HEK293 (cell line): ENCODE measurements around the gene RB1.

ENCODE experiments used
- CTCF ChIA-PET: fragments of 350-600 bp; formaldehyde crosslinking; extraction: SDS; loops from one replicate; lab custom pipeline; 2021; ENCODE audit warnings: antibody characterized with exemption; lab: Yijun Ruan, JAX
- POLR2A ChIA-PET: fragments of 300-600 bp; formaldehyde crosslinking; extraction: SDS; loops from one replicate; lab custom pipeline; 2020; ENCODE audit warnings: antibody characterized with exemption, inconsistent platforms; lab: Yijun Ruan, JAX
- H3K27ac ChIP-seq: fragments of 200-500 bp; sonication (Bioruptor generic); 2 replicates; pipeline ENCODE4 v1.5.1; 2014; ENCODE audit warnings: low read depth, low read length, control low read depth, inconsistent platforms; ENCODE audit errors: extremely low read depth
- H3K36me3 ChIP-seq, 2 experiments: fragments of 200-500 bp in 1 of 2; sonication (Bioruptor generic) in 1 of 2; 1 replicate in 1 of 2; 2 replicates in 1 of 2; pipeline ENCODE4 v1.5.1; 2014 to 2017; ENCODE audit warnings: inconsistent platforms in 2 of 2, low read length in 2 of 2; ENCODE audit not compliant: control insufficient read depth in 2 of 2, insufficient read depth in 1 of 2
- H3K4me1 ChIP-seq: fragments of 200-500 bp; sonication (Bioruptor generic); 2 replicates; pipeline ENCODE4 v1.5.1; 2014; ENCODE audit warnings: mild to moderate bottlenecking, low read length, inconsistent platforms; ENCODE audit not compliant: control insufficient read depth, insufficient read depth
- H3K4me3 ChIP-seq: 2 replicates; pipeline ENCODE4 v1.5.1; 2011; ENCODE audit warnings: low read depth, mild to moderate bottlenecking, control low read depth, low read length, moderate library complexity
- H3K9me3 ChIP-seq: fragments of 200-500 bp; sonication (Bioruptor generic); 2 replicates; pipeline ENCODE4 v1.5.1; 2014; ENCODE audit warnings: low read depth, low read length, inconsistent platforms; ENCODE audit not compliant: control insufficient read depth, insufficient read depth
- AEBP2 ChIP-seq: fragments of 450-650 bp; formaldehyde crosslinking; IDR thresholded peaks from 2 replicates; pipeline ENCODE4 v1.5.1; 2016; ENCODE audit warnings: missing biosample characterization, missing genetic modification characterization, borderline replicate concordance
- GFI1B ChIP-seq: fragments of 450-650 bp; formaldehyde crosslinking; IDR thresholded peaks from 2 replicates; pipeline ENCODE4 v1.5.1; 2016; ENCODE audit warnings: missing biosample characterization, missing genetic modification characterization
- GLI2 ChIP-seq: fragments of 450-650 bp; formaldehyde crosslinking; IDR thresholded peaks from 2 replicates; pipeline ENCODE4; 2017; ENCODE audit warnings: missing biosample characterization, missing genetic modification characterization, low read depth, borderline replicate concordance
- KLF1 ChIP-seq: fragments of 450-650 bp; formaldehyde crosslinking; IDR thresholded peaks from 2 replicates; pipeline ENCODE4 v1.5.1; 2016; ENCODE audit warnings: missing biosample characterization, missing genetic modification characterization
- OVOL3 ChIP-seq: fragments of 450-650 bp; formaldehyde crosslinking; IDR thresholded peaks from 2 replicates; pipeline ENCODE4 v1.5.1; 2016; ENCODE audit warnings: missing biosample characterization, missing genetic modification characterization
- SCRT1 ChIP-seq: fragments of 450-650 bp; formaldehyde crosslinking; IDR thresholded peaks from 2 replicates; pipeline ENCODE4 v1.5.1; 2016; ENCODE audit warnings: missing biosample characterization, missing genetic modification characterization, borderline replicate concordance
- YY2 ChIP-seq: fragments of 450-650 bp; formaldehyde crosslinking; IDR thresholded peaks from 2 replicates; pipeline ENCODE4 v1.5.1; 2016; ENCODE audit warnings: missing biosample characterization, missing genetic modification characterization
- ZBTB1 ChIP-seq: fragments of 450-650 bp; formaldehyde crosslinking; IDR thresholded peaks from 2 replicates; pipeline ENCODE4 v1.5.1; 2016; ENCODE audit warnings: missing biosample characterization, missing genetic modification characterization
- ZBTB20 ChIP-seq: fragments of 450-650 bp; formaldehyde crosslinking; IDR thresholded peaks from 2 replicates; pipeline ENCODE4 v1.5.1; 2016; ENCODE audit warnings: missing biosample characterization, missing genetic modification characterization
- ZBTB48 ChIP-seq: fragments of 450-650 bp; formaldehyde crosslinking; IDR thresholded peaks from 2 replicates; pipeline ENCODE4 v1.5.1; 2016; ENCODE audit warnings: missing biosample characterization, missing genetic modification characterization
- ZFP69B ChIP-seq: fragments of 450-650 bp; formaldehyde crosslinking; IDR thresholded peaks from 2 replicates; pipeline ENCODE4 v1.5.1; 2016; ENCODE audit warnings: missing biosample characterization, missing genetic modification characterization
- ZNF10 ChIP-seq: fragments of 450-650 bp; formaldehyde crosslinking; IDR thresholded peaks from 2 replicates; pipeline ENCODE4 v1.5.1; 2017; ENCODE audit warnings: missing biosample characterization, missing genetic modification characterization
- ZNF169 ChIP-seq: fragments of 450-650 bp; formaldehyde crosslinking; IDR thresholded peaks from 2 replicates; pipeline ENCODE4 v1.5.1; 2016; ENCODE audit warnings: missing biosample characterization, missing genetic modification characterization
- ZNF202 ChIP-seq: fragments of 450-650 bp; formaldehyde crosslinking; IDR thresholded peaks from 2 replicates; pipeline ENCODE4 v1.5.1; 2016; ENCODE audit warnings: missing biosample characterization, missing genetic modification characterization, borderline replicate concordance
- ZNF221 ChIP-seq: fragments of 450-650 bp; formaldehyde crosslinking; IDR thresholded peaks from 2 replicates; pipeline ENCODE4 v1.5.1; 2017; ENCODE audit warnings: missing biosample characterization, missing genetic modification characterization, borderline replicate concordance
- ZNF23 ChIP-seq: fragments of 450-650 bp; formaldehyde crosslinking; IDR thresholded peaks from 2 replicates; pipeline ENCODE4 v1.5.1; 2016; ENCODE audit warnings: missing biosample characterization, missing genetic modification characterization, borderline replicate concordance
- ZNF266 ChIP-seq: fragments of 450-650 bp; formaldehyde crosslinking; IDR thresholded peaks from 2 replicates; pipeline ENCODE4 v1.5.1; 2016; ENCODE audit warnings: missing biosample characterization, missing genetic modification characterization, low read depth
- ZNF292 ChIP-seq: fragments of 450-650 bp; formaldehyde crosslinking; IDR thresholded peaks from 2 replicates; pipeline ENCODE4 v1.5.1; 2016; ENCODE audit warnings: low read depth, missing biosample characterization, missing genetic modification characterization, borderline replicate concordance
- ZNF302 ChIP-seq: fragments of 450-650 bp; formaldehyde crosslinking; IDR thresholded peaks from 2 replicates; pipeline ENCODE4 v1.5.1; 2016; ENCODE audit warnings: missing biosample characterization, missing genetic modification characterization, low read depth
- ZNF311 ChIP-seq: fragments of 450-650 bp; formaldehyde crosslinking; IDR thresholded peaks from 2 replicates; pipeline ENCODE4 v1.5.1; 2017; ENCODE audit warnings: missing biosample characterization, missing genetic modification characterization, borderline replicate concordance
- ZNF518A ChIP-seq: fragments of 450-650 bp; formaldehyde crosslinking; conservative IDR thresholded peaks from 2 replicates; pipeline ENCODE4 v1.5.1; 2016; ENCODE audit warnings: low read depth, missing biosample characterization, missing genetic modification characterization
- ZNF521 ChIP-seq: fragments of 450-650 bp; formaldehyde crosslinking; IDR thresholded peaks from 2 replicates; pipeline ENCODE4 v1.5.1; 2017; ENCODE audit warnings: missing biosample characterization, mild to moderate bottlenecking, missing genetic modification characterization
- ZNF530 ChIP-seq: fragments of 450-650 bp; formaldehyde crosslinking; IDR thresholded peaks from 2 replicates; pipeline ENCODE4 v1.5.1; 2016; ENCODE audit warnings: low read depth, missing biosample characterization, missing genetic modification characterization
- ZNF560 ChIP-seq: fragments of 450-650 bp; formaldehyde crosslinking; IDR thresholded peaks from 2 replicates; pipeline ENCODE4 v1.5.1; 2017; ENCODE audit warnings: missing biosample characterization, missing genetic modification characterization, borderline replicate concordance
- ZNF645 ChIP-seq: fragments of 450-650 bp; formaldehyde crosslinking; IDR thresholded peaks from 2 replicates; pipeline ENCODE4; 2016; ENCODE audit warnings: missing biosample characterization, missing genetic modification characterization
- ZNF660 ChIP-seq: fragments of 450-650 bp; IDR thresholded peaks from 2 replicates; pipeline ENCODE4 v1.5.1; 2018; ENCODE audit warnings: missing biosample characterization, mild to moderate bottlenecking, missing genetic modification characterization
- ZNF664 ChIP-seq: fragments of 450-650 bp; formaldehyde crosslinking; IDR thresholded peaks from 2 replicates; pipeline ENCODE4 v1.5.1; 2016; ENCODE audit warnings: missing biosample characterization, missing genetic modification characterization
- ZNF692 ChIP-seq: fragments of 450-650 bp; formaldehyde crosslinking; IDR thresholded peaks from 2 replicates; pipeline ENCODE4 v1.5.1; 2016; ENCODE audit warnings: missing biosample characterization, missing genetic modification characterization
- ZNF701 ChIP-seq: fragments of 450-650 bp; formaldehyde crosslinking; IDR thresholded peaks from 2 replicates; pipeline ENCODE4 v1.5.1; 2016; ENCODE audit warnings: missing biosample characterization, missing genetic modification characterization

The RB1 gene

GRCh38 chr13:48263196-48263595 lies 40.4 kb upstream of the RB1 start:
- Histone ChIP-seq H3K4me3 (no peak overlapping the region), H3K27ac (no peak overlapping the region), H3K9me3 (no peaks in the 10 kb centered on the region), H3K36me3 (peaks cover 18 to 49% of the 10 kb centered on the region in 2 experiments), H3K4me1 (peaks cover 6% of the 10 kb centered on the region; the same call in 1 of the 2 replicates)
- TF ChIP-seq ZBTB48 (tag by site-specific recombination) (no peak), ZNF302 (no peak), ZFP69B (no peak), ZNF660 (tag by site-specific recombination) (no peak), ZBTB20 (tag by site-specific recombination) (no peak), ZNF23 (tag by site-specific recombination) (no peak), ZNF10 (no peak), ZNF664 (tag by site-specific recombination) (no peak), ZNF521 (tag by site-specific recombination) (no peak), YY2 (tag by site-specific recombination) (no peak), ZNF169 (no peak), GLI2 (tag by site-specific recombination) (no peak)
- CTCF ChIA-PET = interaction anchor here (0.7 kb wide), 1 partner anchor 1269 kb away, joined by 3 read pairs; no protein-coding TSS in a partner anchor
- POLR2A ChIA-PET = no interaction called here

- peaks cover 6% of the 10 kb centered on the region; the same call in 1 of the 2 replicates for H3K4me1 ChIP-seq
- H3K36me3 ChIP-seq = peaks cover 20 to 41% of the 10 kb centered on the region in 2 experiments
- H3K27ac ChIP-seq = no peak overlapping the region
- POLR2A ChIA-PET = no interaction called here
- H3K4me3 ChIP-seq = no peak overlapping the region
- H3K9me3 ChIP-seq = no peaks in the 10 kb centered on the region
- CTCF ChIA-PET = no interaction called here
- TF ChIP-seq ZNF266 (tag by site-specific recombination) (no peak), ZNF701 (no peak), ZNF518A (tag by site-specific recombination) (no peak), ZNF311 (tag by site-specific recombination) (no peak), ZNF560 (tag by site-specific recombination) (no peak), GFI1B (no peak), AEBP2 (tag by site-specific recombination) (no peak), ZNF692 (no peak), ZNF202 (tag by site-specific recombination) (no peak), KLF1 (tag by site-specific recombination) (no peak), OVOL3 (tag by site-specific recombination) (no peak), ZNF221 (tag by site-specific recombination) (no peak), ZBTB1 (tag by site-specific recombination) (no peak), SCRT1 (tag by site-specific recombination) (no peak), ZNF530 (tag by site-specific recombination) (no peak), ZNF292 (tag by site-specific recombination) (no peak), ZNF645 (tag by site-specific recombination) (no peak)
Measured at GRCh38 chr13:48264058-48264457, 39.5 kb upstream of the RB1 start.
